ENCODE results near the gene COX7A2L.
"Not testable (repeated sequence)": the region's sequence is repeated elsewhere in the genome, so short reads cannot be mapped to it uniquely, and the experiment has no call there.

DNA sequence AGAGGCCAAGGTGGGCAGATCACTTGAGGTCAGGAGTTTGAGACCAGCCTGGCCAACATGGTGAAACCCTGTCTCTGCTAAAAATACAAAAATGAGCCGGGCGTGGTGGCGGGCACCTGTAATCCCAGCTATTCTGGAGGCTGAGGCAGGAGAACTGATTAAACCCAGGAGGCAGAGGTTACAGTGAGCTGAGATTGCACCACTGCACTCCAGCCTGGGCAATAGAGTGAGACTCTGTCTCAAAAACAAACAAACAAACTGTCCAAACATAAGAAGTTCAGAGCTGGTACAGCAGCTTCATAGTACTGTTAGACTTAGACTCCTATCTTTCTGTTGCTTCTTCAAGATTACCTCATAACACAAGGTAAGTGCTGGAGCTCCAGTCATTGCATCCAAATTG is 32.3 kb upstream of the COX7A2L start:
- TF ChIP-seq, protein P1, sequence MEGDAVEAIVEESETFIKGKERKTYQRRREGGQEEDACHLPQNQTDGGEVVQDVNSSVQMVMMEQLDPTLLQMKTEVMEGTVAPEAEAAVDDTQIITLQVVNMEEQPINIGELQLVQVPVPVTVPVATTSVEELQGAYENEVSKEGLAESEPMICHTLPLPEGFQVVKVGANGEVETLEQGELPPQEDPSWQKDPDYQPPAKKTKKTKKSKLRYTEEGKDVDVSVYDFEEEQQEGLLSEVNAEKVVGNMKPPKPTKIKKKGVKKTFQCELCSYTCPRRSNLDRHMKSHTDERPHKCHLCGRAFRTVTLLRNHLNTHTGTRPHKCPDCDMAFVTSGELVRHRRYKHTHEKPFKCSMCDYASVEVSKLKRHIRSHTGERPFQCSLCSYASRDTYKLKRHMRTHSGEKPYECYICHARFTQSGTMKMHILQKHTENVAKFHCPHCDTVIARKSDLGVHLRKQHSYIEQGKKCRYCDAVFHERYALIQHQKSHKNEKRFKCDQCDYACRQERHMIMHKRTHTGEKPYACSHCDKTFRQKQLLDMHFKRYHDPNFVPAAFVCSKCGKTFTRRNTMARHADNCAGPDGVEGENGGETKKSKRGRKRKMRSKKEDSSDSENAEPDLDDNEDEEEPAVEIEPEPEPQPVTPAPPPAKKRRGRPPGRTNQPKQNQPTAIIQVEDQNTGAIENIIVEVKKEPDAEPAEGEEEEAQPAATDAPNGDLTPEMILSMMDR (IDR thresholded peaks at IDR 0.05 in 4 of 5, conservative IDR thresholded peaks at IDR 0.05 in 1 of 5): not testable (repeated sequence)
- not testable (repeated sequence) for TF ChIP-seq POLR2A (IDR thresholded peaks at IDR 0.05)
